WTC11 (cell line): ENCODE results near the gene LHPP. TPM values are rescaled to one million over a fixed set of nuclear protein-coding genes. Genes with fewer than 3 reads are reported as not detected.

Experiments
- ATAC-seq: fragments of 200-7000 bp; cut with Tn5 transposase; 2 replicates; pipeline ENCODE4 v1.10.0; 2021; ENCODE audit warnings: mild to moderate bottlenecking, moderate library complexity
- CTCF ChIA-PET: fragments of 300-600 bp; sonication (Branson Sonifier 250); formaldehyde crosslinking; loops from one replicate; lab custom pipeline; 2021; ENCODE audit warnings: antibody characterized with exemption; lab: Charles Lee
- POLR2A ChIA-PET: fragments of 350-600 bp; sonication (Branson Sonifier 250); formaldehyde crosslinking; loops from one replicate; lab custom pipeline; 2021; ENCODE audit warnings: antibody characterized with exemption; lab: Charles Lee
- DNase-seq: peaks from one replicate; pipeline ENCODE4 v3.0.0; 2021; ENCODE audit warnings: low spot score
- H3K27ac Mint-ChIP-seq: 2 replicates; pipeline ENCODE4 v1.8.0; 2021; ENCODE audit warnings: mixed read lengths
- H3K27me3 Mint-ChIP-seq: 2 replicates; pipeline ENCODE4 v1.8.0; 2021; ENCODE audit warnings: low read depth, mild to moderate bottlenecking, moderate library complexity, mixed read lengths
- H3K36me3 Mint-ChIP-seq: 2 replicates; pipeline ENCODE4 v1.8.0; 2021; ENCODE audit warnings: mixed read lengths
- H3K4me1 Mint-ChIP-seq: 2 replicates; pipeline ENCODE4 v1.8.0; 2022; ENCODE audit warnings: mixed read lengths
- H3K4me3 Mint-ChIP-seq: 2 replicates; pipeline ENCODE4 v1.8.0; 2021; ENCODE audit warnings: mild to moderate bottlenecking, moderate library complexity, mixed read lengths
- H3K9me3 Mint-ChIP-seq: 2 replicates; pipeline ENCODE4 v1.8.0; 2021; ENCODE audit warnings: mixed read lengths
- ELF4 ChIP-seq: sonication (generic); formaldehyde crosslinking; IDR thresholded peaks from 2 replicates; pipeline ENCODE4 v1.8.1; 2022; ENCODE audit warnings: low read depth, mild to moderate bottlenecking, moderate library complexity, missing genetic modification reagents
- EMX1 ChIP-seq: fragments of 250-450 bp; sonication (Bioruptor Pico); IDR thresholded peaks from 2 replicates; pipeline ENCODE4 v1.8.0; 2021; ENCODE audit warnings: mild to moderate bottlenecking
- FOXJ3 ChIP-seq: sonication (generic); formaldehyde crosslinking; IDR thresholded peaks from 2 replicates; pipeline ENCODE4 v1.9.0; 2021; ENCODE audit warnings: missing genetic modification reagents, mild to moderate bottlenecking, borderline replicate concordance
- GTF2I ChIP-seq: fragments of 250-450 bp; sonication (Bioruptor Pico); conservative IDR thresholded peaks from 2 replicates; pipeline ENCODE4 v1.4.0; 2021; ENCODE audit warnings: mild to moderate bottlenecking
- JUN ChIP-seq: sonication (generic); formaldehyde crosslinking; IDR thresholded peaks from 2 replicates; pipeline ENCODE4 v1.8.0; 2023; ENCODE audit warnings: mild to moderate bottlenecking, missing genetic modification reagents
- KAT7 ChIP-seq: sonication (generic); formaldehyde crosslinking; IDR thresholded peaks from 2 replicates; pipeline ENCODE4 v1.8.1; 2023; ENCODE audit warnings: missing genetic modification reagents, mild to moderate bottlenecking, borderline replicate concordance
- NR3C1 ChIP-seq: sonication (generic); formaldehyde crosslinking; conservative IDR thresholded peaks from 2 replicates; pipeline ENCODE4 v1.8.1; 2023; ENCODE audit warnings: low read depth, mild to moderate bottlenecking, missing genetic modification reagents
- PRRX2 ChIP-seq: fragments of 250-450 bp; sonication (Bioruptor Pico); IDR thresholded peaks from 2 replicates; pipeline ENCODE4 v1.8.0; 2021; ENCODE audit warnings: mild to moderate bottlenecking
- SP1 ChIP-seq: sonication (generic); formaldehyde crosslinking; conservative IDR thresholded peaks from 2 replicates; pipeline ENCODE4 v1.8.1; 2022; ENCODE audit warnings: missing genetic modification reagents
- TEAD1 ChIP-seq: sonication (generic); formaldehyde crosslinking; IDR thresholded peaks from 2 replicates; pipeline ENCODE4 v1.8.0; 2022; ENCODE audit warnings: mild to moderate bottlenecking, missing genetic modification reagents
- TEAD4 ChIP-seq: sonication (generic); formaldehyde crosslinking; IDR thresholded peaks from 2 replicates; pipeline ENCODE4 v1.8.0; 2022; ENCODE audit warnings: mild to moderate bottlenecking, missing genetic modification reagents
- ZBTB21 ChIP-seq: sonication (generic); formaldehyde crosslinking; IDR thresholded peaks from 2 replicates; pipeline ENCODE4 v1.8.1; 2023; ENCODE audit warnings: mild to moderate bottlenecking, missing genetic modification reagents, borderline replicate concordance
- ZNF138 ChIP-seq: sonication (generic); formaldehyde crosslinking; conservative IDR thresholded peaks from 2 replicates; pipeline ENCODE4 v1.8.1; 2022; ENCODE audit warnings: mild to moderate bottlenecking, moderate library complexity, missing genetic modification reagents
- total RNA-seq: library from RNA; stranded (reverse); gene quantifications from 3 replicates; pipeline ENCODE4 v1.2.3, GENCODE V29; 2021
- TF ChIP-seq, protein P1 (sequence below): sonication (generic); formaldehyde crosslinking; IDR thresholded peaks from 2 replicates; pipeline ENCODE4 v1.8.0; 2022; ENCODE audit warnings: mild to moderate bottlenecking, missing genetic modification reagents
- TF ChIP-seq, protein P2 (sequence below): fragments of 250-450 bp; sonication (Bioruptor Pico); IDR thresholded peaks from 2 replicates; pipeline ENCODE4 v1.8.0; 2021; ENCODE audit warnings: mild to moderate bottlenecking
- TF ChIP-seq, protein P3 (sequence below): sonication (generic); formaldehyde crosslinking; IDR thresholded peaks from 2 replicates; pipeline ENCODE4 v1.8.1; 2022; ENCODE audit warnings: mild to moderate bottlenecking, moderate library complexity, missing genetic modification reagents
- TF ChIP-seq, protein P4 (sequence below): sonication (generic); formaldehyde crosslinking; conservative IDR thresholded peaks from 2 replicates; pipeline ENCODE4 v1.8.1; 2023; ENCODE audit warnings: mild to moderate bottlenecking, low read depth, missing genetic modification reagents, moderate library complexity
- TF ChIP-seq, protein P5 (sequence below): sonication (generic); formaldehyde crosslinking; IDR thresholded peaks from 2 replicates; pipeline ENCODE4 v1.8.1; 2023; ENCODE audit warnings: mild to moderate bottlenecking, missing genetic modification reagents
- TF ChIP-seq, protein P6 (sequence below): sonication (generic); formaldehyde crosslinking; IDR thresholded peaks from 2 replicates; pipeline ENCODE4 v1.8.1; 2022; ENCODE audit warnings: mild to moderate bottlenecking, missing genetic modification reagents, moderate library complexity, borderline replicate concordance
- TF ChIP-seq, protein P7 (sequence below): sonication (generic); formaldehyde crosslinking; IDR thresholded peaks from 2 replicates; pipeline ENCODE4 v1.8.1; 2023; ENCODE audit warnings: mild to moderate bottlenecking, missing genetic modification reagents, moderate library complexity

The LHPP gene
- total RNA-seq, 1 experiment from 2014 or later = 33.2 TPM

DNA sequence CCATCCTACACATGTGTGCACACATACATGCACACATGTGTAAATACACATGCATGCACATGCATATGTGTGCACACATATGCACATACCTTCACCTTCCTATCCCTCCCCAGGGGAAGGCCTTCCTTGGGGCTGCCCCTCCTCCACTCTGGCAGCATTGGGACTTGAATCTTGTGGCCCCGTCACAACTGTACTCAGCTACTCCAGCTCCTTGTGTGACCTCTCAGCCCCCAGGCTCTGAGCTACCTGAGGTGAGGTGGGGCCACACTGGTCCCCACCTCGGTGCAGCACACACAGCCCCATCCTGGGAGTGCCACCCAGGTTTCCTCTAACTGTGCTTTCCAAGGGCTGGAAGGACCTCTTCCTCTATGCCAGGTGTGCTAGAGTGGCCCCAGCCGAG is 116.0 kb downstream of the LHPP start:
- ChIA-PET POLR2A (no interaction called here), CTCF (interaction anchor here (0.7 to 1.3 kb wide), 2 partner anchors 12 to 281 kb away, joined by 3 to 4 read pairs; no protein-coding TSS in a partner anchor)
- peaks cover 14% of the 10 kb centered on the region for H3K36me3 Mint-ChIP-seq
- H3K4me1 Mint-ChIP-seq = 0 out of 2 replicates have a peak, but pooled peaks cover 3% of the 10 kb centered on the region
- no peaks in the 10 kb centered on the region; the same call in 1 of the 2 replicates for H3K27me3 Mint-ChIP-seq
- H3K27ac Mint-ChIP-seq = no peak overlapping the region
- TF ChIP-seq FOXJ3 (CRISPR knock-in tag) (no peak), EMX1 (CRISPR knock-in tag) (no peak), ELF4 (CRISPR knock-in tag) (no peak), ZNF138 (CRISPR knock-in tag) (no peak), KAT7 (CRISPR knock-in tag) (no peak), NR3C1 (CRISPR knock-in tag) (no peak), PRRX2 (CRISPR knock-in tag) (no peak), TEAD1 (CRISPR knock-in tag) (no peak), JUN (CRISPR knock-in tag) (no peak), ZBTB21 (CRISPR knock-in tag) (no peak), TEAD4 (CRISPR knock-in tag) (no peak), SP1 (CRISPR knock-in tag) (no peak), GTF2I (CRISPR knock-in tag) (no peak)
- TF ChIP-seq, protein P1, sequence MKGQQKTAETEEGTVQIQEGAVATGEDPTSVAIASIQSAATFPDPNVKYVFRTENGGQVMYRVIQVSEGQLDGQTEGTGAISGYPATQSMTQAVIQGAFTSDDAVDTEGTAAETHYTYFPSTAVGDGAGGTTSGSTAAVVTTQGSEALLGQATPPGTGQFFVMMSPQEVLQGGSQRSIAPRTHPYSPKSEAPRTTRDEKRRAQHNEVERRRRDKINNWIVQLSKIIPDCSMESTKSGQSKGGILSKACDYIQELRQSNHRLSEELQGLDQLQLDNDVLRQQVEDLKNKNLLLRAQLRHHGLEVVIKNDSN (CRISPR knock-in tag) = no peak
- TF ChIP-seq, protein P2, sequence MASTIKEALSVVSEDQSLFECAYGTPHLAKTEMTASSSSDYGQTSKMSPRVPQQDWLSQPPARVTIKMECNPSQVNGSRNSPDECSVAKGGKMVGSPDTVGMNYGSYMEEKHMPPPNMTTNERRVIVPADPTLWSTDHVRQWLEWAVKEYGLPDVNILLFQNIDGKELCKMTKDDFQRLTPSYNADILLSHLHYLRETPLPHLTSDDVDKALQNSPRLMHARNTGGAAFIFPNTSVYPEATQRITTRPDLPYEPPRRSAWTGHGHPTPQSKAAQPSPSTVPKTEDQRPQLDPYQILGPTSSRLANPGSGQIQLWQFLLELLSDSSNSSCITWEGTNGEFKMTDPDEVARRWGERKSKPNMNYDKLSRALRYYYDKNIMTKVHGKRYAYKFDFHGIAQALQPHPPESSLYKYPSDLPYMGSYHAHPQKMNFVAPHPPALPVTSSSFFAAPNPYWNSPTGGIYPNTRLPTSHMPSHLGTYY (CRISPR knock-in tag) = no peak
- TF ChIP-seq, protein P3, sequence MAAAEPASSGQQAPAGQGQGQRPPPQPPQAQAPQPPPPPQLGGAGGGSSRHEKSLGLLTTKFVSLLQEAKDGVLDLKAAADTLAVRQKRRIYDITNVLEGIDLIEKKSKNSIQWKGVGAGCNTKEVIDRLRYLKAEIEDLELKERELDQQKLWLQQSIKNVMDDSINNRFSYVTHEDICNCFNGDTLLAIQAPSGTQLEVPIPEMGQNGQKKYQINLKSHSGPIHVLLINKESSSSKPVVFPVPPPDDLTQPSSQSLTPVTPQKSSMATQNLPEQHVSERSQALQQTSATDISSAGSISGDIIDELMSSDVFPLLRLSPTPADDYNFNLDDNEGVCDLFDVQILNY (CRISPR knock-in tag) = no peak
- TF ChIP-seq, protein P4, sequence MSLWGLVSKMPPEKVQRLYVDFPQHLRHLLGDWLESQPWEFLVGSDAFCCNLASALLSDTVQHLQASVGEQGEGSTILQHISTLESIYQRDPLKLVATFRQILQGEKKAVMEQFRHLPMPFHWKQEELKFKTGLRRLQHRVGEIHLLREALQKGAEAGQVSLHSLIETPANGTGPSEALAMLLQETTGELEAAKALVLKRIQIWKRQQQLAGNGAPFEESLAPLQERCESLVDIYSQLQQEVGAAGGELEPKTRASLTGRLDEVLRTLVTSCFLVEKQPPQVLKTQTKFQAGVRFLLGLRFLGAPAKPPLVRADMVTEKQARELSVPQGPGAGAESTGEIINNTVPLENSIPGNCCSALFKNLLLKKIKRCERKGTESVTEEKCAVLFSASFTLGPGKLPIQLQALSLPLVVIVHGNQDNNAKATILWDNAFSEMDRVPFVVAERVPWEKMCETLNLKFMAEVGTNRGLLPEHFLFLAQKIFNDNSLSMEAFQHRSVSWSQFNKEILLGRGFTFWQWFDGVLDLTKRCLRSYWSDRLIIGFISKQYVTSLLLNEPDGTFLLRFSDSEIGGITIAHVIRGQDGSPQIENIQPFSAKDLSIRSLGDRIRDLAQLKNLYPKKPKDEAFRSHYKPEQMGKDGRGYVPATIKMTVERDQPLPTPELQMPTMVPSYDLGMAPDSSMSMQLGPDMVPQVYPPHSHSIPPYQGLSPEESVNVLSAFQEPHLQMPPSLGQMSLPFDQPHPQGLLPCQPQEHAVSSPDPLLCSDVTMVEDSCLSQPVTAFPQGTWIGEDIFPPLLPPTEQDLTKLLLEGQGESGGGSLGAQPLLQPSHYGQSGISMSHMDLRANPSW (CRISPR knock-in tag) = no peak
- TF ChIP-seq, protein P5, sequence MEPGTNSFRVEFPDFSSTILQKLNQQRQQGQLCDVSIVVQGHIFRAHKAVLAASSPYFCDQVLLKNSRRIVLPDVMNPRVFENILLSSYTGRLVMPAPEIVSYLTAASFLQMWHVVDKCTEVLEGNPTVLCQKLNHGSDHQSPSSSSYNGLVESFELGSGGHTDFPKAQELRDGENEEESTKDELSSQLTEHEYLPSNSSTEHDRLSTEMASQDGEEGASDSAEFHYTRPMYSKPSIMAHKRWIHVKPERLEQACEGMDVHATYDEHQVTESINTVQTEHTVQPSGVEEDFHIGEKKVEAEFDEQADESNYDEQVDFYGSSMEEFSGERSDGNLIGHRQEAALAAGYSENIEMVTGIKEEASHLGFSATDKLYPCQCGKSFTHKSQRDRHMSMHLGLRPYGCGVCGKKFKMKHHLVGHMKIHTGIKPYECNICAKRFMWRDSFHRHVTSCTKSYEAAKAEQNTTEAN = no peak
- TF ChIP-seq, protein P6, sequence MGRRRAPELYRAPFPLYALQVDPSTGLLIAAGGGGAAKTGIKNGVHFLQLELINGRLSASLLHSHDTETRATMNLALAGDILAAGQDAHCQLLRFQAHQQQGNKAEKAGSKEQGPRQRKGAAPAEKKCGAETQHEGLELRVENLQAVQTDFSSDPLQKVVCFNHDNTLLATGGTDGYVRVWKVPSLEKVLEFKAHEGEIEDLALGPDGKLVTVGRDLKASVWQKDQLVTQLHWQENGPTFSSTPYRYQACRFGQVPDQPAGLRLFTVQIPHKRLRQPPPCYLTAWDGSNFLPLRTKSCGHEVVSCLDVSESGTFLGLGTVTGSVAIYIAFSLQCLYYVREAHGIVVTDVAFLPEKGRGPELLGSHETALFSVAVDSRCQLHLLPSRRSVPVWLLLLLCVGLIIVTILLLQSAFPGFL (CRISPR knock-in tag) = no peak
- TF ChIP-seq, protein P7, sequence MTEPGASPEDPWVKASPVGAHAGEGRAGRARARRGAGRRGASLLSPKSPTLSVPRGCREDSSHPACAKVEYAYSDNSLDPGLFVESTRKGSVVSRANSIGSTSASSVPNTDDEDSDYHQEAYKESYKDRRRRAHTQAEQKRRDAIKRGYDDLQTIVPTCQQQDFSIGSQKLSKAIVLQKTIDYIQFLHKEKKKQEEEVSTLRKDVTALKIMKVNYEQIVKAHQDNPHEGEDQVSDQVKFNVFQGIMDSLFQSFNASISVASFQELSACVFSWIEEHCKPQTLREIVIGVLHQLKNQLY (CRISPR knock-in tag) = no peak
- TF ChIP-seq, all 79 proteins: peak for 0
- ATAC-seq (no peak), DNase-seq (no peak)
- H3K9me3 Mint-ChIP-seq = peaks cover 23% of the 10 kb centered on the region
- H3K4me3 Mint-ChIP-seq = no peak overlapping the region
